GM23248 (cell line): Measurements from ENCODE around the gene XRN2. TPM values are rescaled to one million over a fixed set of nuclear protein-coding genes. Genes with fewer than 3 reads are reported as not detected.

Experiments used
- DNase-seq: peaks from one replicate; pipeline ENCODE4 v3.0.0-alpha.2; 2015
- H2AFZ ChIP-seq: fragments of 200-600 bp; sonication (generic); 2 replicates; pipeline ENCODE4 v1.6.1; 2016; ENCODE audit warnings: antibody characterized with exemption
- H3F3A ChIP-seq: fragments of 200-600 bp; sonication (generic); 2 replicates; pipeline ENCODE4 v1.6.1; 2016; ENCODE audit warnings: mild to moderate bottlenecking, antibody characterized with exemption, mixed run types; ENCODE audit not compliant: insufficient read depth
- H3K27ac ChIP-seq: fragments of 200-600 bp; sonication (generic); 2 replicates; pipeline ENCODE4 v1.5.1; 2016; ENCODE audit warnings: mild to moderate bottlenecking
- H3K27me3 ChIP-seq: fragments of 200-600 bp; sonication (generic); replicated peaks from 2 replicates; pipeline ENCODE4 v1.6.1; 2016; ENCODE audit warnings: mild to moderate bottlenecking; ENCODE audit not compliant: insufficient read depth
- H3K36me3 ChIP-seq: fragments of 200-600 bp; sonication (generic); 2 replicates; pipeline ENCODE4 v1.6.1; 2016; ENCODE audit warnings: low read depth, mild to moderate bottlenecking
- H3K4me1 ChIP-seq: fragments of 200-600 bp; sonication (generic); 2 replicates; pipeline ENCODE4 v1.6.1; 2016; ENCODE audit warnings: mild to moderate bottlenecking; ENCODE audit not compliant: insufficient read depth
- H3K4me2 ChIP-seq: fragments of 200-600 bp; sonication (generic); one replicate; pipeline ENCODE4 v1.6.1; 2016; ENCODE audit warnings: mild to moderate bottlenecking; ENCODE audit not compliant: unreplicated experiment
- H3K4me3 ChIP-seq: fragments of 200-600 bp; sonication (generic); 2 replicates; pipeline ENCODE4 v1.5.1; 2016; ENCODE audit warnings: mild to moderate bottlenecking
- H3K79me2 ChIP-seq: fragments of 200-600 bp; sonication (generic); 2 replicates; pipeline ENCODE4 v1.6.1; 2016; ENCODE audit warnings: mild to moderate bottlenecking; ENCODE audit not compliant: insufficient read depth
- H3K9ac ChIP-seq: fragments of 200-600 bp; sonication (generic); 2 replicates; pipeline ENCODE4 v1.6.1; 2016; ENCODE audit warnings: mild to moderate bottlenecking
- H3K9me2 ChIP-seq: fragments of 200-600 bp; sonication (generic); 2 replicates; pipeline ENCODE4 v1.6.1; 2016; ENCODE audit warnings: mixed run types, mild to moderate bottlenecking, moderate library complexity; ENCODE audit not compliant: insufficient read depth
- H3K9me3 ChIP-seq: fragments of 200-600 bp; sonication (generic); one replicate; pipeline ENCODE4 v1.6.1; 2017; ENCODE audit warnings: low read depth
- H4K20me1 ChIP-seq: fragments of 200-600 bp; sonication (generic); 2 replicates; pipeline ENCODE4 v1.6.0; 2016; ENCODE audit not compliant: insufficient read depth
- EZH2 ChIP-seq: fragments of 200-600 bp; sonication (generic); IDR thresholded peaks from 2 replicates; pipeline ENCODE4 v1.6.1; 2018; ENCODE audit warnings: antibody characterized with exemption, mild to moderate bottlenecking; ENCODE audit not compliant: insufficient read depth, poor library complexity, severe bottlenecking
- EZH2phosphoT487 ChIP-seq: fragments of 200-600 bp; sonication (generic); IDR thresholded peaks from 2 replicates; pipeline ENCODE4 v1.6.1; 2018; ENCODE audit warnings: antibody characterized with exemption, moderate library complexity, mild to moderate bottlenecking, low read depth; ENCODE audit not compliant: insufficient read depth
- WGBS, 2 experiments: methylation state at CpG; one replicate each; pipeline ENCODE4 v1.1.6; 2015 to 2017; ENCODE audit warnings: low lambda C conversion rate in 2 of 2, low coverage in 1 of 2; ENCODE audit errors: missing lambda C conversion rate in 2 of 2; 5-methylcytosine and 5-hydroxymethylcytosine counted together
- in situ Hi-C: fragments of 300-500 bp; cut with MboI; formaldehyde crosslinking; loops from 2 replicates; pipeline ENCODE4 v1.15.0; 2020
- polyA plus RNA-seq: library from polyadenylated mRNA; unstranded; fragments of >200 nt; fragmentation: Nextera tagmentation; extraction: Ambion mirVana; gene quantifications from 2 replicates; pipeline ENCODE4 v1.2.1, GENCODE V29; 2016
- total RNA-seq: library from RNA; depleted of rRNA; stranded (reverse); fragments of >200 nt; shearing (Covaris generic); gene quantifications from 2 replicates; pipeline ENCODE4 v1.2.3, GENCODE V29; 2014

XRN2 gene
- total and polyA plus RNA-seq, 2 experiments from 2014 or later, result 55.0 to 78.9 TPM

DNA sequence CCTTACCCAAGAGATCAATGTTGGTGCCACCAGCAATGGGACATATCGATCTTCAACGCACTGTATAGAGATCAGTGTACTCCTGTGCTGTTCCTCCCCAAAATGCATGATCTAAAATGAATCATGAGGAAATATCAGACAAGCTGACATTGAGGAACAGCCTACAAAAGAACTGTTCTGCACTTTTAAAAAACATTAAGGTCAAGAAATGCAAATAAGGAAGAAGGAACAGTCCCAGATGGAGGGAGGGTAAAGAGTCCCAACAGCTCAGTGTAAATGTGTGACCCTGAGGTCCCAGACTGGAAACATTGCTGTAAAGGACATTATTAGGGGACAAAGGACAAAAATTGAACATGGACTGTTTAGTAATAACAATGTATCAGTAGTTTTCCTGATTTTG lies 24.3 kb upstream of the XRN2 start:
- TF ChIP-seq EZH2phosphoT487, result no peak
- TF ChIP-seq EZH2, result no peak
- Histone ChIP-seq H3K79me2 (no peaks in the 10 kb centered on the region), H3K9me3 (no peaks in the 10 kb centered on the region), H3K27me3 (no peaks in the 10 kb centered on the region; the same call in 1 of the 2 replicates), H4K20me1 (no peaks in the 10 kb centered on the region), H3K9me2 (no peaks in the 10 kb centered on the region), H3K9ac (no peak overlapping the region), H3K27ac (no peak overlapping the region), H3K36me3 (no peaks in the 10 kb centered on the region), H3K4me1 (no peaks in the 10 kb centered on the region), H2AFZ (no peak overlapping the region), H3K4me3 (no peak overlapping the region), H3K4me2 (no peak overlapping the region), H3F3A (no peaks in the 10 kb centered on the region)
- WGBS, 2 experiments, result 93 to 100% methylated on average over 2 of the region's 2 CpGs
- in situ Hi-C loops, result no loop called here
- no peak for DNase-seq

DNA sequence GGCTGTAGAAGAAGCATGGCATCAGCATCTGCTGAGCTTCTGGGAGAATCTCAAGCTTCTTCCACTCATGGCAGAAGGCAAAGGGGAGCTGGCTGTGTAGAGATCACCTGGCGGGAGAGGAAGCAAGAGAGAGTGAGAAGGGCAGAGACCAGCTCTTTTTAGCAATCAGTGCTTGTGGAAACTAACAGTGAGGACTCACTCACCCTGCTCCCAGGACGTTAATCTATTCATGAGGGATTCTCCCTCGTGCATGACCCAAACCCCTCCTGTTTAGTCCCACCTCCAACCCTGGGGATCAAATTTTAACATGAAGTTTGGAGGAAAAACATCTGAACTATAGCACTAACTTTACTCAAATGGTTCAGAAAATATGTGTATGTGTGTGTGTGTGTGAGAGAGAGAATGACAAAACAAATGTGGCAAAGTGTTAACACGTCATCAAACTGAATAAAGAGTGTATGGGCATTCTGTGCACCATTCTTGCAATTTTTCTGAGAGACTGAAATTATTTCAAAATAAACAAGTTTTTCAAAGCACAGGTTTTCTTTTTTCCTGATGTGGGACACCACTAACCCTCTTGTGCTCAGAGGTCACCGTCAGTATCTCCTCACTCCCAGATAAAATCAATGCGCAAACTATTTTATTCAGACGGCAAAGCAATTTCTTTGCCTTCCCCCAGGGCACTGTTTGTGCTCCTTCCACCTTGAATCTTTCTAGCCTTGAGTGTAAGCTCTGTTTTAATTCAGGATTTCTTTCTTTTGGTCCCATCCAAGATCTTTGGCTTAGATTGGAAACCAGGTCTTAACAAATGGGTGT lies 23.2 kb upstream of the XRN2 start:
- no peaks in the 10 kb centered on the region for H3K4me1 ChIP-seq
- in situ Hi-C loops, result no loop called here
- H3K9me2 ChIP-seq, result no peaks in the 10 kb centered on the region
- H2AFZ ChIP-seq, result no peak overlapping the region
- H3F3A ChIP-seq, result no peaks in the 10 kb centered on the region
- 36 to 46% methylated on average over 7 of the region's 7 CpGs for WGBS, 2 experiments
- no peaks in the 10 kb centered on the region for H4K20me1 ChIP-seq
- TF ChIP-seq EZH2 (no peak), EZH2phosphoT487 (no peak)
- H3K4me3 ChIP-seq, result no peak overlapping the region
- no peak for DNase-seq
- H3K36me3 ChIP-seq, result no peaks in the 10 kb centered on the region
- no peak overlapping the region for H3K4me2 ChIP-seq
- no peaks in the 10 kb centered on the region for H3K79me2 ChIP-seq
- H3K27me3 ChIP-seq, result no peaks in the 10 kb centered on the region; the same call in 1 of the 2 replicates
- no peak overlapping the region for H3K27ac ChIP-seq
- H3K9ac ChIP-seq, result no peak overlapping the region
- H3K9me3 ChIP-seq, result no peaks in the 10 kb centered on the region

DNA sequence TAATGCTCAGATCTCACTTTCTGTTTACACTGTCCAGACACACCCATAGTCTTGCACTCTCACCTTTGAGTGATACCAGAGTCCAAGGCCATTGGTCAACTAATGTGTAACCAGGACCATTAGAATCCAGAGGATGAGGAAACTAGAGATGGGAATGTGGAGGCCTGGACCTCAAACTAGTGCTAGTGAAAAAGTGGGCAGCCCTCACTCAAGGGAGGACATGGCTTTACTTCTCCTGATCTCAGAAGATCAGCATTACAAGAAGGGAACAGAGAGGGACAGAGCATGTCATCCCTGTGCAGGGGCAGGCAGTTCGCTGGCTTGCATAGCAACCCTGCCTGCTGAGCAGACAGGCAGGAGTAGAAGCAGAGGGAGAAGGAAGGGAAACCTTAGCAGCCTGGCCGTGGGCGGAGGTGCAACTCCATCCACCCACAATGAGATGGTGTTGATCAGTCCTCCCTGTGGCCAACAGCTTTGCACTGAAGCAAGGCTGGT lies 22.6 kb upstream of the XRN2 start:
- TF ChIP-seq EZH2phosphoT487 (no peak), EZH2 (no peak)
- Histone ChIP-seq H3K27ac (no peak overlapping the region), H3K27me3 (no peaks in the 10 kb centered on the region; the same call in 1 of the 2 replicates), H3K36me3 (no peaks in the 10 kb centered on the region), H3K4me2 (no peak overlapping the region), H3K9me3 (no peaks in the 10 kb centered on the region), H3K4me1 (no peaks in the 10 kb centered on the region), H3F3A (no peaks in the 10 kb centered on the region), H4K20me1 (no peaks in the 10 kb centered on the region), H3K9me2 (no peaks in the 10 kb centered on the region), H3K4me3 (no peak overlapping the region), H3K79me2 (no peaks in the 10 kb centered on the region), H3K9ac (no peak overlapping the region), H2AFZ (no peak overlapping the region)
- 15 to 28% methylated on average over 3 of the region's 3 CpGs for WGBS, 2 experiments
- no peak for DNase-seq
- in situ Hi-C loops, result no loop called here

DNA sequence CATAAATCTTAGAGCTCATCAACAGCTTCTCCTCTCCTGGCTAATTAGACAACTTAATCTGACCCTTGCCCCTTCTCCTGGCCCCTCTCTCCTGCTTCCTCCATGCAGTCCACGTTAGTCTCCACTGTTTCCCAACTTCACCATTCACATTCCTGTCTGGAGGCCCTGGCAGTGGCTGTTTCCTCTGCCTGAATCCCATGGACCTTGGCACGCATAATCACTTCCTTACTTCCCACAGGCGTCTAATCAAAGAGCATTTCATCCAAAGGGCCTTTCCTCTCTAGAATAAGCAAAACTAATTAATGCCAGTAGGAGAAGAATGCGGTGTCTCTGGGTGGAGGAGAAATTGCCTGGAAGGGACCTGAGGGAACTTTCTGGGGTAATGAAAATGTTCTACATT lies 16.4 kb upstream of the XRN2 start:
- no peak for TF ChIP-seq EZH2
- no peak for TF ChIP-seq EZH2phosphoT487
- Histone ChIP-seq H3K36me3 (no peaks in the 10 kb centered on the region), H3K9me2 (no peaks in the 10 kb centered on the region), H3F3A (peaks cover 10% of the 10 kb centered on the region; the same call in 1 of the 2 replicates), H3K4me2 (no peak overlapping the region), H3K4me1 (no peaks in the 10 kb centered on the region), H3K9me3 (no peaks in the 10 kb centered on the region), H3K79me2 (no peaks in the 10 kb centered on the region), H4K20me1 (no peaks in the 10 kb centered on the region), H3K9ac (no peak overlapping the region), H3K27ac (no peak overlapping the region), H2AFZ (no peak overlapping the region), H3K4me3 (no peak overlapping the region), H3K27me3 (no peaks in the 10 kb centered on the region)
- WGBS, 2 experiments, result 41 to 42% methylated on average over 4 of the region's 4 CpGs
- no peak for DNase-seq
- in situ Hi-C loops, result no loop called here
